ENCODE data around the gene PRPS2. TPM values are rescaled to one million over a fixed set of nuclear protein-coding genes. Genes with fewer than 3 reads are reported as not detected.

PRPS2 gene
- total RNA-seq, 1 experiment from 2014 or later: 86.3 TPM

DNA sequence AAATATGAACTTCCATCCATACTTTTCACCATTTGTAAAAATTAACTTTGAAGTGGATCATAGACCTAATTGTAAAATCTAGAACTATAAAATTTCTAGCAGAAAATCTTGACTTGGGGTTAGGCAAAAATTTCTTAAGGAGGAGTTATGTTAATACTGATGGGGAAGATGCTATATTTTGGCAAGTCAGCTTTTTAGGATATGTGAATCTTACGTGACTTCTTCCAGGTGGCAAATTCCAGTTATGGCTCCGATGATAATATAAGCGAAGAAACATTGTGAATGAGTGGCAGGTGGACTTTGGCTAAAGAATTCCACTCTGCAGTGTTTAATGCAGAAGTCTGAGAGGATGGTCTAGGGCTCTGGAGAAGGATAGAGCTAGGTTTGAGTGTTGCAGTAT lies 1.5 kb downstream of the PRPS2 start:
- Histone ChIP-seq H3K36me3 (peaks cover 9% of the 10 kb centered on the region), H3K4me1 (no peaks in the 10 kb centered on the region), H3K4me3 (no peak overlapping the region; the same call in 1 of the 2 replicates), H3K27ac (no peak overlapping the region), H3K27me3 (no peaks in the 10 kb centered on the region), H3K9me3 (replicated peaks) (no peaks in the 10 kb centered on the region)
- no peak for DNase-seq

DNA sequence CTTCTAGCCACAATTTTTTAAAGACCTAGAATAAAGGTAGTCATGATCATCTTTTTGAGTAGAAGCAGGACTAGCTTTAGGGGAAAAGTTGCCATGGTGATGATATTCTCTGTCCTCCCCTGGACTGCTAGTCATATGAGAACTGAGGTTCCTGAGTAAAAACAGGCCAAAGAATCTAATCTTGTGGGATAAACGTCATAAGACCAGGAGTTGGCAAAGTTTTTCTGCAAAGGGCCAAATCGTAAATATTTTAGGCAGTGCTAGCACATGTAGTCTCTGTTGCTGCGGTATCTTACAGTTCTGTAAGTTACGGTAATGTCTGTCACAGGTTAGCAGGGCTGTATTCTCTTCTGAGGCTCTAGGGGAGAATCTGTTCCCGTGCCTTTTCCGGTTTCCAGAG lies 3.4 kb downstream of the PRPS2 start:
- DNase-seq: no peak
- Histone ChIP-seq H3K4me1 (no peaks in the 10 kb centered on the region), H3K4me3 (no peak overlapping the region), H3K27me3 (no peaks in the 10 kb centered on the region), H3K9me3 (replicated peaks) (no peaks in the 10 kb centered on the region), H3K36me3 (peaks cover 24% of the 10 kb centered on the region), H3K27ac (no peak overlapping the region)

DNA sequence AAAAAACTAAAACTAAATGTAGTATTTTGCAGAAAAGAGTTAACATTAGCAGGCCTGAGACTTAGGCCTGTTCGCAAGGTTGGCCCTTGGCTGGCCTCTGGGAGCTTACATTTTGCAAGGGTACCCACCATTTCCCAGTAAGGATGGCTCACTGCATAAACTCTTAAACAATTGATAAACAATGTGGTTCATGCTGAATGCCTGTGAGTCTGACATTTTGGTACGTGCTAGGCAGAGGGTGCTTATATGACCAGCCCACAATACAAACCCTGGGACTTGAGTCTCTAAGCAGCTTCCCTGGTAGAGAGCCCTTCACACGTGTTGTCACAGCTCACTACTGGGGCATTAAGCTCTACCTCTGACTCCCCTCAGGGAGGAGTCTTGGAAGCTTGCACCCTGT lies 7.4 kb downstream of the PRPS2 start:
- DNase-seq: no peak
- Histone ChIP-seq H3K4me3 (no peak overlapping the region), H3K9me3 (replicated peaks) (no peaks in the 10 kb centered on the region), H3K27ac (no peak overlapping the region), H3K27me3 (no peaks in the 10 kb centered on the region), H3K36me3 (peaks cover 36% of the 10 kb centered on the region), H3K4me1 (no peaks in the 10 kb centered on the region)

DNA sequence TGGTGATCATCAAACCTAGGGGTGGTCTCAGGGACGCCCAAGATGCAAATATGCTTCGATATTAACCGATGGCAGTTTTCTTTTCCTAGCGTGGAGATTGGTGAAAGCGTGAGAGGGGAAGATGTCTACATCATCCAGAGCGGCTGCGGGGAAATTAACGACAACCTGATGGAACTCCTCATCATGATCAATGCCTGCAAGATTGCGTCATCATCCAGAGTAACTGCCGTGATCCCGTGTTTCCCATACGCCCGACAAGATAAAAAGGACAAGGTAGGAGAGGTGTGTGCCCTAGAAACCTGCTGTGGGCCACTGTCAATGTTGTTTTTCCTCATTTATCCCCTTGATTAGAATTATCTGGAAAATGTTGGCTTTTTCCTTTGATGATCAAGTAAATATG lies 7.9 kb downstream of the PRPS2 start:
- H3K4me1 ChIP-seq: no peaks in the 10 kb centered on the region
- no peak overlapping the region for H3K27ac ChIP-seq
- H3K36me3 ChIP-seq: peaks cover 37% of the 10 kb centered on the region
- H3K9me3 ChIP-seq (replicated peaks): no peaks in the 10 kb centered on the region
- DNase-seq: no peak
- no peak overlapping the region for H3K4me3 ChIP-seq
- no peaks in the 10 kb centered on the region for H3K27me3 ChIP-seq

- no peak overlapping the region for H3K27ac ChIP-seq
- peaks cover 52% of the 10 kb centered on the region for H3K36me3 ChIP-seq
- H3K27me3 ChIP-seq: no peaks in the 10 kb centered on the region
- H3K4me3 ChIP-seq: no peak overlapping the region
- no peaks in the 10 kb centered on the region for H3K4me1 ChIP-seq
- H3K9me3 ChIP-seq (replicated peaks): no peaks in the 10 kb centered on the region
- no peak for DNase-seq
These were observed 11.5 kb downstream of the PRPS2 start for GRCh38 chrX:12802741-12803140.

DNA sequence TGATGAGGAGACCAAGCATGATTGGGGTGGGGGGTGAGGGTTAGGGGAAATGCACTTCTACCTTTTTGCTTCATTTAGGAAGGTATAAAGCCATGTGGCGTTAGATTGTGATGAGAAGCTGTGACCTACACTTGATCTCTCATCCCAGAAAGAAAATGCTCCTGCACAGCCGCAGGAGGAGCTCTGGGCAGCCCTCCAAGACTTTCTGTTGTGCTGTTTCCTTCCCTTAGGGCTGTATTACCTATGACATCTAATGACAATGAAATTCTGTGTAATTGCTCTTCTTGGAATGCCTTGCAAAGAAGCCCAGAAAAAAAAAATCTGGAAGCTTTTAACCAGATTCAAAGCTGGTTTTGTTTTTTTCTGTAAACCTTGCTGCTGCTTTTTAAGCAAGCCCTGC lies 13.4 kb downstream of the PRPS2 start:
- no peak overlapping the region for H3K27ac ChIP-seq
- no peak overlapping the region for H3K4me3 ChIP-seq
- peaks cover 51% of the 10 kb centered on the region for H3K36me3 ChIP-seq
- DNase-seq: no peak
- H3K4me1 ChIP-seq: no peaks in the 10 kb centered on the region
- no peaks in the 10 kb centered on the region for H3K27me3 ChIP-seq
- no peaks in the 10 kb centered on the region for H3K9me3 ChIP-seq (replicated peaks)

- no peak overlapping the region for H3K27ac ChIP-seq
- H3K27me3 ChIP-seq: no peaks in the 10 kb centered on the region
- H3K4me1 ChIP-seq: no peaks in the 10 kb centered on the region
- H3K36me3 ChIP-seq: peaks cover 54% of the 10 kb centered on the region
- no peaks in the 10 kb centered on the region for H3K9me3 ChIP-seq (replicated peaks)
- DNase-seq: no peak
- no peak overlapping the region for H3K4me3 ChIP-seq
These were observed 14.1 kb downstream of the PRPS2 start for GRCh38 chrX:12805333-12805732.

DNA sequence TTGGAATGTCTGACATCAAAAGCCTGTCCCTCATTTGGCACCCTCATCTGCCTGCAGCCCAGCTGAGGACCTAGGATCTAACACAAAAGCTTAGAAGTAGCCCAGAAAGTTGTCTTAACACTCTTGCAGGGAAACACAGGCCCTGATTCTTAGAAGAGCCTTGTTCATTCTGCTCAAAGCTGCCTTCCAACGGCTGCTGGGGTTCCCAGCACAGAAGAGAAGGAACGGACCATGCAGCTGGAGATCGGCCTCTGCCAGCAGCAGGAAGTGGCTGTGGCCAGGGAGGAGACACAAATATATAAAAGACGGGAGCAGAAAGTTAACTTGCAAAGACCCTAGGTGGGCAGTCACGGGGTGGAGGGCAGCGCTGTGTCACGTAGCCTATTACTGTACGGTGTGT lies 20.4 kb downstream of the PRPS2 start:
- Histone ChIP-seq H3K4me3 (no peak overlapping the region), H3K36me3 (peaks cover 37% of the 10 kb centered on the region), H3K9me3 (replicated peaks) (no peaks in the 10 kb centered on the region), H3K27me3 (no peaks in the 10 kb centered on the region), H3K4me1 (no peaks in the 10 kb centered on the region), H3K27ac (no peak overlapping the region)
- DNase-seq: no peak

- H3K4me3 ChIP-seq: no peak overlapping the region
- no peaks in the 10 kb centered on the region for H3K9me3 ChIP-seq (replicated peaks)
- no peaks in the 10 kb centered on the region for H3K27me3 ChIP-seq
- peaks cover 25% of the 10 kb centered on the region for H3K36me3 ChIP-seq
- DNase-seq: peak; percentile 40 to 65
- no peak overlapping the region for H3K27ac ChIP-seq
- no peaks in the 10 kb centered on the region for H3K4me1 ChIP-seq
These were observed 23.2 kb downstream of the PRPS2 start for GRCh38 chrX:12814420-12814819.

- Histone ChIP-seq H3K27ac (no peak overlapping the region), H3K4me1 (no peaks in the 10 kb centered on the region), H3K9me3 (replicated peaks) (no peaks in the 10 kb centered on the region), H3K4me3 (no peak overlapping the region), H3K27me3 (no peaks in the 10 kb centered on the region), H3K36me3 (peaks cover 36% of the 10 kb centered on the region)
- no peak for DNase-seq
These were observed 26.3 kb downstream of the PRPS2 start for GRCh38 chrX:12817528-12817927.

DNA sequence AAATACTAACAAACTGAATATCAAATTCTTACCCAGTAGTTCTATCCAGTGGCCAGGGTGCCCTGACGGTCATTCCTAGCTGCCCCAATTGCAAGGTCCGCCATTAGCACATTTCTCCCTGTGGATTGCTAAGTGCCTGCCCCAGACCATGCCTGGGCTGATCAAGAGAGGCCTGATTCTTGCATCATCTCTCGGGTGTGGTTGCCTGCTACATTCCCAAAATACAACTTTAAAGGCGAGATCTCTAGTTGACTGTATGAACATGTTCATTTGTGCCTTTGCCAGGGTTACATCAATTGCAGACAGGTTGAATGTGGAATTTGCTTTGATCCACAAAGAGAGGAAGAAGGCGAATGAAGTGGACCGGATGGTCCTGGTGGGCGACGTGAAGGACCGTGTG lies 28.0 kb downstream of the PRPS2 start:
- Histone ChIP-seq H3K27me3 (no peaks in the 10 kb centered on the region), H3K36me3 (peaks cover 50% of the 10 kb centered on the region), H3K4me1 (no peaks in the 10 kb centered on the region), H3K4me3 (no peak overlapping the region), H3K9me3 (replicated peaks) (no peaks in the 10 kb centered on the region), H3K27ac (no peak overlapping the region)
- no peak for DNase-seq

- Histone ChIP-seq H3K4me3 (no peak overlapping the region), H3K36me3 (peaks cover 55% of the 10 kb centered on the region), H3K27ac (no peak overlapping the region), H3K4me1 (no peaks in the 10 kb centered on the region), H3K9me3 (replicated peaks) (no peaks in the 10 kb centered on the region), H3K27me3 (no peaks in the 10 kb centered on the region)
- no peak for DNase-seq
These were observed 29.5 kb downstream of the PRPS2 start for GRCh38 chrX:12820737-12821136.

DNA sequence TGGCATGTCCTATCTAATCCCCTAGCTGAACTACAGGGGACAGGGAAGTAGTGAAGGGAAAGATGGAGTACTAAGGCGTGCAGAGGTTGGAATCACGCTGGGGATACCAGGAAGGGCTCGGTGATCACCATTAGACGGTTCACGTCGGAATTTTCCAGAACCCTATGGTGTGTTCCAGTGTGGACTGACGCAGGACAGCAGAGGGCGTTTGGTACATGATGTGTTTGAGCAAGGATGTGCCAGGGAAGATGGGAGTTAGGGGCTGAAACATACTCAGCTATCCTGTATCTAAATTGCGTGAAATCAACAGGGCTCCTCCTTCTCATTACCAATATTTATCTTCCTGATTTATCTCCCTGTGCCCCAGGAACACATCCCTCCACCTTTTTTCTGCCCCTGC lies 33.7 kb downstream of the PRPS2 start:
- Histone ChIP-seq H3K36me3 (peaks cover 40% of the 10 kb centered on the region), H3K27ac (no peak overlapping the region), H3K27me3 (no peaks in the 10 kb centered on the region), H3K9me3 (replicated peaks) (no peaks in the 10 kb centered on the region), H3K4me3 (no peak overlapping the region), H3K4me1 (no peaks in the 10 kb centered on the region)
- DNase-seq: no peak

- Histone ChIP-seq H3K9me3 (replicated peaks) (no peaks in the 10 kb centered on the region), H3K27ac (no peak overlapping the region), H3K4me1 (no peaks in the 10 kb centered on the region), H3K27me3 (no peaks in the 10 kb centered on the region), H3K36me3 (peaks cover 34% of the 10 kb centered on the region), H3K4me3 (no peak overlapping the region)
- DNase-seq: no peak
These were observed 34.6 kb downstream of the PRPS2 start for GRCh38 chrX:12825801-12826200.

GRCh38 chrX:12843061-12843667 lies 52.0 kb downstream of the PRPS2 start:
- H3K4me1 ChIP-seq: no peaks in the 10 kb centered on the region
- no peak overlapping the region for H3K27ac ChIP-seq
- no peak for DNase-seq
- no peaks in the 10 kb centered on the region for H3K27me3 ChIP-seq
- H3K9me3 ChIP-seq (replicated peaks): no peaks in the 10 kb centered on the region
- H3K36me3 ChIP-seq: no peaks in the 10 kb centered on the region
- no peak overlapping the region for H3K4me3 ChIP-seq

- H3K4me1 ChIP-seq: no peaks in the 10 kb centered on the region
- no peak overlapping the region for H3K27ac ChIP-seq
- no peaks in the 10 kb centered on the region for H3K36me3 ChIP-seq
- no peak overlapping the region for H3K4me3 ChIP-seq
- no peaks in the 10 kb centered on the region for H3K27me3 ChIP-seq
- no peaks in the 10 kb centered on the region for H3K9me3 ChIP-seq (replicated peaks)
- DNase-seq: no peak
These were observed 52.6 kb downstream of the PRPS2 start for GRCh38 chrX:12843668-12844279.

Data from SJCRH30 (cell line).